ENCODE data around the gene PTEN.
"Not testable (repeated sequence)": the region's sequence is repeated elsewhere in the genome, so short reads cannot be mapped to it uniquely, and the experiment has no call there.

Gene PTEN

DNA sequence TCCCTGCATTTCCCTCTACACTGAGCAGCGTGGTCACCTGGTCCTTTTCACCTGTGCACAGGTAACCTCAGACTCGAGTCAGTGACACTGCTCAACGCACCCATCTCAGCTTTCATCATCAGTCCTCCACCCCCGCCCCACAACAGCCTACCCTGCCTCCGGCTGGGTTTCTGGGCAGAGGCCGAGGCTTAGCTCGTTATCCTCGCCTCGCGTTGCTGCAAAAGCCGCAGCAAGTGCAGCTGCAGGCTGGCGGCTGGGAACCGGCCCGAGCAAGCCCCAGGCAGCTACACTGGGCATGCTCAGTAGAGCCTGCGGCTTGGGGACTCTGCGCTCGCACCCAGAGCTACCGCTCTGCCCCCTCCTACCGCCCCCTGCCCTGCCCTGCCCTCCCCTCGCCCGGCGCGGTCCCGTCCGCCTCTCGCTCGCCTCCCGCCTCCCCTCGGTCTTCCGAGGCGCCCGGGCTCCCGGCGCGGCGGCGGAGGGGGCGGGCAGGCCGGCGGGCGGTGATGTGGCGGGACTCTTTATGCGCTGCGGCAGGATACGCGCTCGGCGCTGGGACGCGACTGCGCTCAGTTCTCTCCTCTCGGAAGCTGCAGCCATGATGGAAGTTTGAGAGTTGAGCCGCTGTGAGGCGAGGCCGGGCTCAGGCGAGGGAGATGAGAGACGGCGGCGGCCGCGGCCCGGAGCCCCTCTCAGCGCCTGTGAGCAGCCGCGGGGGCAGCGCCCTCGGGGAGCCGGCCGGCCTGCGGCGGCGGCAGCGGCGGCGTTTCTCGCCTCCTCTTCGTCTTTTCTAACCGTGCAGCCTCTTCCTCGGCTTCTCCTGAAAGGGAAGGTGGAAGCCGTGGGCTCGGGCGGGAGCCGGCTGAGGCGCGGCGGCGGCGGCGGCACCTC, at the start of gene PTEN, which contains the start of gene KLLN:
Gene PTEN, plus strand, starts transcription at position 573 of the 891 bp plus-strand sequence. CDS start 845 bp downstream, outside the sequence.
Gene KLLN, minus strand, starts transcription at position 481 of the 891 bp plus-strand sequence. CDS start 1,046 bp downstream, outside the sequence.
- DNase-seq (ENCODE audit: low read depth in 2 of 2), result peak; percentile 39 to 62

DNA sequence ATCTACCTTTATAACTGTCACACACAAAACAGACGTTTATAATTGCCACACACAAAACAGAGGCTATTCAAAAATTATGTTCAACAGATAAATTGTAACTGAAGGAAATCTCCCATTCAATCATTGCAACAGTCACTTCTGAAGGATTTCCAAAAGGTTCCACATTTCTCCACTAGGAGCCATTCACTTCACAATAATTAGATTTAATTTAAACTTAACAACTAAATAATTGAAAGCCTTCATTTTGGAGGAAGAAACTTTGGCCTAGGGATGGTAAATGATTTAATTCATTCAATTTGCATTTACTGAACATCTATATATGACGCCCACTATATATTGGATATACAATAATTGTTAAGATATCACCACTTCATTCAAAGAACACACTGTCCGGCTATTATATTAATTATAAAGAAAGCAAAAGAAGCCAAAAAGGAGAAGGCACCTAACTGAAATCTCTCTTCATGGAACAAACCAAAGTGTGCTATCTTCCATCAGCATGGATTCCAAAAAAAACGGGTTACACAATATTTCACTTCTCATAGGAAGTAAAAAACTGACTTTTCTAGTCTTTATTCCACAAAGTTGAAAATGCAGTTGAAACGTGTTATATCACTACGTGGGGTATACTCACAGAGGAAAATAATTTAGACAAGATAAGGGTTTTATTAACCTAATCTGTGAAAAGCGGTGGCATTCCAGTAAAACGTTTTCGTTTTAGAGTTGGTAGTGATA, 47.1 kb upstream of the PTEN start:
- no peak for DNase-seq (ENCODE audit: low read depth in 2 of 2)

DNA sequence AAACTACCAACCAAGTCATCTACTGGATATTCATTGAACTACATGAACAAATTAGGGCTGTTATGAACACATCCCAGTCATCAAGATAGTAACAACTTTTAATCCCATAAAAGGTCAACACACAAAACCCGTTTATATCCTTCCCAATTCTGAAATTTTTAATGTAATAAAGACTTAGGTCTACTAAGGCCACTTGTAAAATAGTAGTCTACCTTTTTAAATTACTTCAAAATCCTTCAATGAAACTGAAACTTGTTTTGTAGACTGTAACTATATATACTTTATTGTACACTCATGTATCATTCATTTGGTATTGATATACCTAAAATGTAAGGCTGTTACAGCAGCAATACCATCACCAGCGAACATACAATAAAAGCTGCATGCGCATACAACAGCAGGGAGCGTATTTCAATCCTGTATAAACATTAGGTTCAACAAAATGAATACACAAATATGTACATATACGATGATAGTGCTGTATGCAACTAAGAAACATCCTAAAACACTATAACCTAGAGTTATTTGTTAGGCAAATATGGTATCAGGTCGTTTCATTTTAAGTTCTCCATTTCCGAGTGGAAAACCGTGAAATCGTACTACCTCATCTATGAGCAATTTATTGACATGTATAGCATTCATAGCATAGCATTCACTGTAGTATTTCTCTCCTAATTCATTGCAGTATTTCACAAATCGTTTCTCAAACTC, 46.4 kb upstream of the PTEN start:
- DNase-seq (ENCODE audit: low read depth in 2 of 2), result no peak

DNA sequence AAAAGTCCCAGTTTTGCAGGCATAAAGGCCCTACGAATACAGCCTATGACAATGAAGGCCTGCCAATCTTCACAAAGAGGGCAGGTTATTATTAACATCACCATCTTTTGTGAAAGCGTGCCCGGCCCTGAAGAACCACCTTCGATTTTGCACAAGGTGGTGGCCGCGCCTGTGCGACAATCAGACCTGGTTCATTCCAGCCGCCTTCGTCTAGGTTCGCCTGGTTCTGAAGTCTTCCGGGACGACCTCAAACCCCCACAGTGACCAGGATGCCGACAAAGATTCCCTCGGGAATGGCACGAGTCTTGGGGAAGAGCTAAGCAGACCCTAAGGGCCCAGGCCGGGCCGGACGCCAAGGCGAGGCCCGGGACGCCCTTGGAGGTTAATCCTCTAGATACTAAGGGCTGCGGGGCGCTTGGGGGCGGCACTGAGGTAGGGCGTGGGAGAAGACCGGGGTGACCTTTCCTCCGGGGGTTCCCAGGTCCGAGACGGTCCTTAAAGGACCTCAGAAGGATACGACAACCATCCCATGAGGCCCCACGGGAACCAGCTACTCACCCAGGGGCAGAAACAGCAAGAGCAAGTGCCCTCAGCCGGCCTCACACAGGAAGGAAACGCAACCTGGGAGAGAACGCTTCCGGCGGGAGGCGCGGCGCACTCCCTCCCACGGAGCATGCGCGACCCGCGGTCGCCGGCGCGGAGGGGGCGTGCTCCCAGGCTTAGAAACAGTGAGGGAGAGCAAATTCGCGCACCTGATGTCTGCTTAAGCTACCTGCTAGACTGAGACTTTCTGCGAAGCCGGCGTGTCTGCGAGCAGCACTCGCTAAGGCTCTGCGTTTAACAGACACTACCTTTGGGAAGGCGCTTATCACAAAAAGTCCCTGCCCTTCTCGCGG, 45.6 kb upstream of the PTEN start, which contains the start of gene ATAD1:
Gene ATAD1, minus strand, starts transcription at position 618 of the 896 bp plus-strand sequence. CDS start 3,627 bp downstream, outside the sequence.
- peak; percentile 66 to 73 for DNase-seq (ENCODE audit: low read depth in 2 of 2)

DNA sequence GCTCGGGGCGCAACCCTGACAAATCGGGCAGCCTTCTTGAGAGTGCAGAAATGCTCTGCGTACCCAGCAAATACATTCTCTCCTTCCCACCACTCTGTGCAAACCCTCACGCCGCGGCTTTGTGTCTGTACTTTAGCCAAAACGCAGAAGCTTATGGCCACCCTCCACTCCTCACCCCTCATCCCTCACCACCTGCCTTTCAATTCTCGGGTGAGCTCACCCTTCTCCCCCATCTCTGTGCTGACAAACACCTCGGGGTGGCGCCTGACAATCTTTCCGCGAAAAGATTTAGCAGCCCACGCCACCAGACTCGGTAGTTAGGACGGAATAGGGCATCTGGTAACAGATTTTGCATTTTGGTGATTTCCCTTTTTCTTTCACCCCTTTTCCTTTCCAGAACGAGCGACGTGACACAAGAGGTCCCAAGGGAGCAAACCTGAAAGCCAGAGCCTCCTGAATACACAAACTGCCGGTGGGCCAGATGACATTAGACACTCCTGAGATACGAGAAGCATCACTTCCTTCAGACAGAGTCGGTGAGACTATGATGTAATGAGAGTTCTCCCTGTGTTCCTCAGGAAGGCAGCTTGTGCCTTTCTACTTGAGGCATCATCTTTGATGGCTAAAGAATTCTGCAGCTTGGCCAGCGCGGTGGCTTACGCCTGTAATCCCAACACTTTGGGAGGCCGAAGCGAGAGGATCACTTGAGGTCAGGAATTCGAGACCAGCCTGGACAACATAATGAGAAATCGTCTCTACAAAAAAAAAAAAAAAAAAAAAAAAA, 44.7 kb upstream of the PTEN start:
- peak in 1 of 2 donors; percentile 30 for DNase-seq (ENCODE audit: low read depth in 2 of 2)

DNA sequence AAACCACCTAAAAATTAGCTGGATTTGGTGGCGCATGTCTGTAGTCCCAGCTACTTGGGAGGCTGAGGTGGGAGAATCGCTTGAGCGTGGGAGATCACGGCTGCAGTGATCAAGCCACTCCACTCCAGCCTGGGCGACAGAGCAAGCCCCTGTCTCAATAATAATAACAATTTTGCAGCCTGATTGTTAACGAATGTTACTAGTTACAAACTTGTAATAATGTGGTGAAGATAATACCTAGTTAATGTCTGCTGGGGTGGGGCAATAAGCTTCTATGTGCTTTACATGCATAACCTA, 44.2 kb upstream of the PTEN start:
- DNase-seq (ENCODE audit: low read depth in 2 of 2), result no peak

DNA sequence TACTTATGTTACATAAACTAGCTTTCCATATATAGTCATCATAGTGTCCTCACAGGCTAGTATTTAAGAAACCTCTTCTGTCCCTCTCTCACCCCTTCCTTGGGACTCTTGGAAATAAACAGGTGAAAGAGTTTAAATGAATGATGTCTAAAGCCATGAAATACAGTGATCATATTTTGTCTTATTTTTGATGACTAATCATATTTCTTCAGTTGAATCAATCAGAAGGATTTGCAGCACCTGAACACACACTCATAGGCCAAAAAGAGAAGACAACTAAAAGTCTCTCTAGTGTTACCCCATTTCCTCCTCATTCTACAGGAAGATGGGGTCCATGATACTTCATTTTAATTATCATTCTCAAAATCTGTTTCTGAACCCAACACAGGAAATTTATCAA, 36.8 kb upstream of the PTEN start:
- no peak for DNase-seq (ENCODE audit: low read depth in 2 of 2)

DNA sequence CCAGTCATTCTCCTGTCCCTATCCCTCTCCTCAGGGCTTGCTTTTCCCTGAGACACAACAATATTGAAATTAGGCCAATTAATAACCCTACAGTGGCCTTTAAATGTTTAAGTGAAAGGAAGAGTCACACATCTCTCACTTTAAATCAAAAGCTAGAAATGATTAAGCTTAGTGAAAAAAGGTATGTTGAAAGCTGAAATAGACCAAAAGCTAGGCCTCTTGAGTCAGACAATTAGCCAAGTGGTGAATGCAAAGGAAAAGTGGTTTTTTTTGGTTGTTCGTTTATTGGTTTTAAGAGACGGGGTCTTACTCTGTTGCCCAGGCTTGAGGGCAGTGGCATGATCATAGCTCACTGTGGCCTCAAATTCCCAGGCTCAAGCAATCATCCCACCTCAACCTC, 35.7 kb upstream of the PTEN start:
- no peak for DNase-seq (ENCODE audit: low read depth in 2 of 2)

DNA sequence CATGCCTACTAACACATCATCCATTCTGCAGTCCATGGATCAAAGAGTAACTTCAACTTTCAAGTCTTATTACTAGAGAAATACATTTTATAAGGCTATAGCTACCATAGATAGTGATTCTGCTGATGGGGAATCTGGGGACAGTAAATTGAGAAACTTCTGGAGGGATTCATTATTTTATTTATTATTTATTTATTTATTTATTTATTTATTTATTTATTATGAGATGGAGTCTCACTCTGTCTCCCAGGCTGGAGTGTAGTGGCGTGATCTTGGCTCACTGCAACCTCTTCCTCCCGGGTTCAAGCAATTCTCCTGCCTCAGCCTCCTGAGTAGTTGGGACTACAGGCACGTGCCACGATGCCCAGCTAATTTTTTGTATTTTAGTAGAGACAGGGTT, 34.4 kb upstream of the PTEN start:
- not testable (repeated sequence) for DNase-seq (ENCODE audit: low read depth in 2 of 2)

DNA sequence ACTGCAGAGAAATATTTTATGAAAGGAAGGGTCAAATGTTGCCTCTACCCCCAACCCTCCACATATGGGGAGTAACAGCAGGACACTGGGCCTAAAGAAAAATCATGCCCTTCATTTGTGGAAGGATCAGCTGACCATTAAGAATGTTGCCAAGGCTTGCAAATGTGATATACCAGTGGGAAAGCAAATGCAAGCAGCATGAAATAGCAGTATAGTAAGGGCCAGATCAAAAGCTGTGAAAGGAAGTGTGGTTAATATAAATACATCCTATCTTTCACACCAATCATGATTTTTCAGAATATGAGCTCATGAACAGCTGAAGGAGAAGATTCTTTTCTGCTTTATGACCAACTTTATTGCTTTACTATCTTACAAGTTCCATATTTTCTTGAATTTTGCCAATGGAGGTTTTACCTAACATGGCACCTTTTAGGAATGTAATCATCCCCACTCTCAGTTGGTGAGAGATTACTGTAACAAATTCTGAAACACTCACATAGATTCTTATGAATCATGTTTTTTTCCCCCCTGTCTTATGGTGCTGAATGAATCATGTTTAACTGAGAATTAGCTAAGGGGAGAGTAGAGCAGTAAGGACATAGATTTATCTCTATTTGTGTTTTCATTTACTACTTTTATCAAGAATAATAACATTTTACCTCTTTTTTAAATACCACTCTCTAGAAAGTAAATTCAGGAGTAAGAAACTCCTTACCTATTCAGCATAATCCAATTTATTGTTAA, 33.3 kb upstream of the PTEN start:
- DNase-seq (ENCODE audit: low read depth in 2 of 2), result no peak

DNA sequence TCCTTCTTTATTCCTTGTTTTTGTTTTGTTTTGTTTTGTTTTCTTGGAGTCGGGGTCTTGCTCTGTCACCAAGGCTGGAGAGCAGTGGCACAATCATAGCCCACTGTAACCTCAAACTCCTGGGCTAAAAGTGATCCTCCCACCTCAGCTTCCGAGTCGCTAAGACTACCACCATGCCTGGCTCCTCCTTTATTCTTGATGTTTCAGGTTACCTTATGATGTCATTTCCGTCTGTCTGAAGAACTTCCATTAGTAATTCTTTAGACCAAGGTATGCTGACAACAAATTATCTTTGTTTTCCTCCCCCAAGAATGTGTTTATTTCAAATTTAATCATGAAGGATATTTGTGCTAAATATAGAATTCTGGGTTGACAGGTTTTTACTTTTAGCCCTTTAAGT, 27.3 kb upstream of the PTEN start:
- no peak for DNase-seq (ENCODE audit: low read depth in 2 of 2)

DNA sequence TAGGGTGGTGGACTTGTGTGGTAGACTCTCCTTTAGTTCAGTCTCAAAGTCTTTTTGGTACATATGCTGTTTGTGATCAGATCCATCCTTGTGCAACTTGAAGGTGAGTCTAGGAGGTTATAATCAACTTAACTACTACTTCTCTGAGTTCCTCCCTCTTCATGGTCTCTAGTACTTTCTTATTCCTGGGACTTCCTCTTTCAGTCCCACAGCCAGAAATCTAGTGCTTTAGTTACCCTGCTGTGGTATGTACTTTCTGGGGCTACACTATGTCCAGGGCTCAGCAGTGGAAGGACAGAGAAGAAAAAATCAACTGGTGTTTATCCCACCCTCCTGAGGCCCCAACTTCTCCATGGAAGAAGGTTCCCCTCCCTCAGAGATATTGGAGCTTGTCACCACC, 26.0 kb upstream of the PTEN start:
- no peak for DNase-seq (ENCODE audit: low read depth in 2 of 2)

DNA sequence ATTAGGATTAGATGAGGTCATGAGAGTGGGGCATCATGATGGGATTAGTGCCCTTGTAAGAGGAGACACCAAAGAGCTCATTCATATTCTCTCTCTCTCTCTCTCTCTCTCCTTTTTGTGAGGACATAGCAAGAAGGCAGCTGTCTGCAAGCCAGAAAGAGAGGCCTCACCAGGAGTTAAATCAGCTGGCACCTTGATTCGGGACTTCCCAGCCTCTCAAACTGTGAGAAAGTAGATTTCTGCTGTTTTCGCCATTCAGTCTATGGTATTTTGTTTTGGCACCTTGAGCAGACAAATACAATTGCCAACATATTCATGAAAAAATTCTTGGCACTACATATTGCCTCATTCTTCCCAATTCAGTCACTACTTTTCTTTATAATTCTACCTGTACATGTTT, 24.8 kb upstream of the PTEN start:
- DNase-seq (ENCODE audit: low read depth in 2 of 2), result no peak

DNA sequence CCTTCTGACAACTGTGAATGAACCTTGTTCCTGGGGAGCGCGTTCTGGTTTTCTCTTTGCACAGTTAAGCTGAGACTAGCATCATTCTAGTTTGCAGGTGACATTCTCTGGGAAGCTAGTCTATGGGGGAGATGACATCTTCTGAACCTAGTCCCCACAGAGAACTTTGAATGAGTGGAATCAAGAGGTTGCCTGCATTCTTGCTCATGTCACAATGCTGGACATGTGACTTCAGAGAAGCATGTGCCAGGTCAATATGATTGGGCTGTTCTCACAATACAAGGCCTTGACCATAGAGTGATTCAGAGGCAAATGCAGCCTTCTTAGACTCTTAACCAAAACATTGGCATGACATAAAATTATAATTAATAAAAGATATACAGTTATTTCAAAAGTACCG, 22.2 kb upstream of the PTEN start:
- DNase-seq (ENCODE audit: low read depth in 2 of 2), result no peak

DNA sequence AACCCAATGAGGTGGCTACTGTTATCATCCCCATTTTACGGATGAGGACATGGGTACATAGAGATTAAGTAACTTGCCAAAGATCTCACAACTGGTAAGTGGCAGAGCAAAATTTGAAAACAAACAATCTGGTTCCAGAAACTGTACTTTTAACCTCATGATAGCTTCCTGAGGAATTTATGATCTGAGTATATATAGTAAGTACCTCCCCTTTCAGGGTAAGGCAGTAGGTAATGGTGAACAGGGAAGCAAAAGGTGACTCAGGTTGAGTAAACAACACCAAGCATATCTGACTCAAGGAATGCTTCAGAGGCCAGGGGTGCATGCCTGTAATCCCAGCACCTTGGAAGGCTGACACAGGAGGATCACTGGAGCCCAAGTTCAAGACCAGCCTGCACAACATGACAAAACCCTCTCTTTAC, 21.2 kb upstream of the PTEN start:
- no peak for DNase-seq (ENCODE audit: low read depth in 2 of 2)

DNA sequence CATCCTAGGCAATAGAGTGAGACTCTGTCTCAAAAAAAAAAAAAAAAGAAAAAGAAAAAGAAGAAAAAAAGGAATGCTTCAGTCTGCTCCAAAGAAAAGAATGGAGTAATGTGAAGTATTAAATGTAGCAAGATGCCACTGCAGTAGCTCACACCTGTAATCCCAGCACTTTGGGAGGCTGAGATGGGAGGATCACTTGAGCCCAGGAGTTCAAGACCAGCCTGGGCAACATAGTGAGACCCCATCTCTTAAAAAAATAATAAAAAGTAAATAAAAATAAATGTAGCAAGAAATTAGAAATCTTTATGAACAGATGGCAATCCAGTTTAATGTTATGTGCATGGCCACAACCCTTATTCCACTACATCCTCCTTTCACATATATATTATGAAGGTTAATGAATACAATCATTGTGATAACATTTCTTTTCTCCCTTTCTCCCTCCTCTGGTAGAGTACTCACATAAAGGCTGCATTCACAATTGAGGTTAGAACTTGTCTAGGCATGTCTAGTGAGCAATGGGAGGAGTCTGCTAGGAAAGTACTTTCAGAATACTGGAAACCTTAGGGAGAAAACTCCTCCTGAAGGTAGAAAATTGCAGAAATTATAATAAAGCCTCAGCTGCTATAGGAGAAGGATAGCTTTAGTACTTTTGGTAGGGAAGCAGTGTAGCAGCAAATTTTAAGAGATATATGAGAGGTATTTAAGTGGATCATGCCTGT, 20.5 kb upstream of the PTEN start:
- DNase-seq (ENCODE audit: low read depth in 2 of 2), result no peak

DNA sequence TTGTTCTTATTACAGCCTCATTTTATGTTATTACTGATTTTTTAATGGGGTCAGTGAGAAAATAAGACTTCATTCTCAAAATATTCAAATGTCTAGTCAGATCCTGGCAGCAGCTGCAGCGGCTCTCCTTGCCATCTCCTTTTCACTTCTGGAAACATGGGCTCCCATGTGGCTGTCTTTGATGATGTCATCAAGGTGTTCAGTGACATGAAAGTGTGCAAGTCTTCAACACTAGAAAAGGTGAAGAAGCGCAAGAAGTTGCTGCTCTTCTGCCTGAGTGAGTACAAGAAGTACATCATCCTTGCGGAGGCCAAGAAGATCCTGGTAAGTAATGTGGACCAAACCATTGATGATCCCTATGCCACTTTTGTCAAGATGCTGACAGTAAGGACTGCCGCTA, 19.7 kb upstream of the PTEN start:
- DNase-seq (ENCODE audit: low read depth in 2 of 2), result no peak

DNA sequence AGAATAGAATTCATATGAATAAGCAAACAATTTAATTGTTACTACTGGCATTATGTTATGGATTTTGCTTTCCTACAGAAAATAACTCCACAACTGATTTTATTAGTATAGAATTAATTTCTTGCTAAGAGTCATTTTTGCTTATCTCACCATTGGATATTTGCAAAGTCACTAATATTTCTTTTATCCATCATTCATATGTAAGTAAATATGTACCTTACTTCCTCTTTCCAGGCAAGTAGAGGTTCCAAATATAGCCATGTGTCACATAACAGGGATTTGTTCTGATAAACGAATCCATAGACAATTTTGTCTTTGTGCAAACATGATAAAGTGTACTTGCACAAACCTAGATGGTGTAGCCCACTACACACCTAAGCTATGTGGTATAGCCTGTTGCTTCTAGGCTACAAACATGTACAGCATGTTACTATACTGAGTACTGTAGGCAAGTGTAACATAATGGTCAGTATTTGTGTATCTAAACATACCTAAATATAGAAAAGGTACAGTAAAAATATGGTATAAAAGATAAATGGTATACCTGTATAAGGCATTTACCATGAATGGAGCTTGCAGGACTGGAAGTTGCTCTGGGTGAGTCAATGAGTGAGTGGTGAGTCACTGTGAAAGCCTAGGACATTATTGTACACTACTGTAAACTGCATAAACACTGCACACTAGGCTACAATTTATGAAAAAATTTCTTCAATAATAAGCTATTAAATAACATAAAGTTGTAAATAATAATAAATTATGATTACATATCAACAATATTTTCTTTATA, 18.4 kb upstream of the PTEN start:
- no peak for DNase-seq (ENCODE audit: low read depth in 2 of 2)
